ENCODE data around the gene PSMB11. TPM values are rescaled to one million over a fixed set of nuclear protein-coding genes. Genes with fewer than 3 reads are reported as not detected.
"Not testable (repeated sequence)": the region's sequence is repeated elsewhere in the genome, so short reads cannot be mapped to it uniquely, and the experiment has no call there.

The PSMB11 gene, protein sequence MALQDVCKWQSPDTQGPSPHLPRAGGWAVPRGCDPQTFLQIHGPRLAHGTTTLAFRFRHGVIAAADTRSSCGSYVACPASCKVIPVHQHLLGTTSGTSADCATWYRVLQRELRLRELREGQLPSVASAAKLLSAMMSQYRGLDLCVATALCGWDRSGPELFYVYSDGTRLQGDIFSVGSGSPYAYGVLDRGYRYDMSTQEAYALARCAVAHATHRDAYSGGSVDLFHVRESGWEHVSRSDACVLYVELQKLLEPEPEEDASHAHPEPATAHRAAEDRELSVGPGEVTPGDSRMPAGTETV
- polyA plus RNA-seq = not detected

DNA sequence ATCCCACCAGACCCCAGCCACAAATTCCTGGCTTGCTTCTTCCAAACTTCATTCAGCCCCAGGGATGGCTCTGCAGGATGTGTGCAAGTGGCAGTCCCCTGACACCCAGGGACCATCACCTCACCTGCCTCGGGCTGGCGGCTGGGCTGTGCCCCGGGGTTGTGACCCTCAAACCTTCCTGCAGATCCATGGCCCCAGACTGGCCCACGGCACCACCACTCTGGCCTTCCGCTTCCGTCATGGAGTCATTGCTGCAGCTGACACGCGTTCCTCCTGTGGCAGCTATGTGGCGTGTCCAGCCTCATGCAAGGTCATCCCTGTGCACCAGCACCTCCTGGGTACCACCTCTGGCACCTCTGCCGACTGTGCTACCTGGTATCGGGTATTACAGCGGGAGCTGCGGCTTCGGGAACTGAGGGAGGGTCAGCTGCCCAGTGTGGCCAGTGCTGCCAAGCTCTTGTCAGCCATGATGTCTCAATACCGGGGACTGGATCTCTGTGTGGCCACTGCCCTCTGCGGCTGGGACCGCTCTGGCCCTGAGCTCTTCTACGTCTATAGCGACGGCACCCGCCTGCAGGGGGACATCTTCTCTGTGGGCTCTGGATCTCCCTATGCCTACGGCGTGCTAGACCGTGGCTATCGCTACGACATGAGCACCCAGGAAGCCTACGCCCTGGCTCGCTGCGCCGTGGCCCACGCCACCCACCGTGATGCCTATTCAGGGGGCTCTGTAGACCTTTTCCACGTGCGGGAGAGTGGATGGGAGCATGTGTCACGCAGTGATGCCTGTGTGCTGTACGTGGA lies at the start of gene PSMB11:
Gene PSMB11 (plus strand): TSS at position 51 of the 804 bp plus-strand sequence. CDS start 14 bp downstream, at position 65.
- Mint-ChIP-seq H3K27ac (no peak within 1 kb of the TSS), H3K9me3 (no peaks in the 10 kb centered on the region), H3K36me3 (peaks cover under 1% of the 10 kb centered on the region), H3K4me3 (no peak within 1 kb of the TSS), H3K4me1 (no peaks in the 10 kb centered on the region), H3K27me3 (no peaks in the 10 kb centered on the region)

DNA sequence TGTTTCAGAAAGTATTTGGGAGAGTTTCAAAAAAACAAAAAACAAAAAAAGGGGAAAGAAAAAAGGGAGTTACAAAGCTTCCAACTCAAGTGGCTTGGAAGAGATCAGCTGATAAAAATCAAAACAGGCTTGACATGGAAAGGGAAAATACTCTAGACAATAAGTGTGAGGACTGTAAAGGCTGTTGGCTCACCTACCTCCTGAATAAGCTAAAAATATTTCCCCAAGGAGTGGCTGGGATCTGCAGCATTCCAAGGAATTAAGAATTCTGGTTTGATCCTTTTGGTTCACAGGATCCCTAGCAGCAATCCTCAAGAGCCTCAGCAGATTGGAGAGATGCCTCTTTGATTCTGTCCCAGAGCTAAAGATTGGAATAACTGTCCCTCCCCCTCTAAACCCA lies 48.5 kb upstream of the PSMB11 start:
- Mint-ChIP-seq H3K9me3 (no peaks in the 10 kb centered on the region), H3K4me3 (no peak overlapping the region), H3K27ac (no peak overlapping the region), H3K36me3 (peaks cover 3% of the 10 kb centered on the region), H3K27me3 (no peaks in the 10 kb centered on the region), H3K4me1 (peaks cover 0 to 3% (median 1%) of the 10 kb centered on the region in 3 donors)

DNA sequence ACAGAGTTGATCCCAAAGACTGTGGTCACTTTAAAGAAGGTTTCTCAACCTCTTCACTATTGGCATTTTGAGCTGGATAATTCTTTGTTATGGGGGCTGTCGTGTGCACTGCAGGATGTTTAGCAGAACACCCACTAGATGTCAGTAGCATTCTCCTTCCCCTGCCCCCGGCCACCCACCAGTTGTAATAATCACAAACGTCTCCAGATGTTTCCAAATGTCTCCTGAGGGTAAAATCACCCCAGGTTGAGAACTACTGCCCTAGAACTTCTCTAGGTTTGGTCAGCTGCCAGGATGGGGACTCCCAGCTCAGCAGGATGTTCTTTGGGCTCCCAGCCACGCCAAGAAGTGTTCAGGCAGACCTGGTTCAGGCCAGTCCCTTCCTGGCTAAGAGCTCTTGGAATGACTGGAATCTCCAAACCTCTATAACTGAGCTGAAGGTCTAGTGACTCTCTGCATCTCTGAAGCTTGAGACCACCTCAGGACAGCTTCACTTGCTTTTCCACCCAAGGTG lies 47.2 kb upstream of the PSMB11 start:
- no peak overlapping the region for H3K4me3 Mint-ChIP-seq

DNA sequence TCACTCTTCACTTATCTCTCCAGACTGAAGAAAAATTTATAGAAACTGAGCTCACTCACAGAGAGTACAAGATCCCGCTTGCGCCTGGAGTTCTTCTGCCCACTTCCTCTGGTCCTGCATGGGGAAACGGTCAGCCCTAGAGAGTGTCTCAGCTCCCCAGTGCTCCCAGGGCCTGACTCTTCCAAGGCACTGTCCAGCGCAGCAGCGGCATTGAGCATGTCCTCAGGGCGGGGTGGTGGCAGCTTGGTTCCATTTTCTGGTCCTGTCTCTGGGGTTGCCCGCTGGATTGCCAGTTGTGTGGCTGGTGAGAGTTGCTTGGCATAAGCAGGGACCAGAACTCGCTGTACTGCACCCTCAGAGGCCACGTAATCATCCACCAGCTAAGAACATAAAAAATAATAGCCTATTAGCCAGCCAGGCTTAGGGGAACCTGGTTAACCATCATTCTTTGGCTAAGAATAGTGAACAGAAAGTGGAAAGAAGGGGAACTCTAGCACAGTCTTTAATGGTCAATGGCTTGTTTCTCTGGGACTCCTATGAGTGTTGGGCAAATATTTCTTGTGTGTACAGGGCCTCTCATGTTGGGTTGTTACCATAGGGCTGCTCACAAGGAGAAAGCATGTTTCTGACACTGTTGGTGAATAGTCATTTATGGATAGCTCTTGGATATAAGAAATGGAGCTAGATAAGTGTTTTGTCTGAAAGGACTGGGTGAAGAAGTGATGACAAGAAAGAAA lies 46.0 kb upstream of the PSMB11 start:
- H3K27me3 Mint-ChIP-seq = no peaks in the 10 kb centered on the region
- H3K27ac Mint-ChIP-seq = no peak overlapping the region
- peaks cover 3% of the 10 kb centered on the region for H3K36me3 Mint-ChIP-seq
- H3K4me1 Mint-ChIP-seq = peaks cover 0 to 3% (median 1%) of the 10 kb centered on the region in 3 donors
- H3K9me3 Mint-ChIP-seq = no peaks in the 10 kb centered on the region
- no peak overlapping the region for H3K4me3 Mint-ChIP-seq

More for the DNA sequence above, 47.2 kb upstream of the PSMB11 start:
- Mint-ChIP-seq H3K36me3 (peaks cover 3% of the 10 kb centered on the region), H3K27me3 (no peaks in the 10 kb centered on the region), H3K9me3 (no peaks in the 10 kb centered on the region), H3K27ac (peak overlapping the region in 1 of 3 donors; percentile 80), H3K4me1 (peaks cover 0 to 3% (median 1%) of the 10 kb centered on the region in 3 donors)

DNA sequence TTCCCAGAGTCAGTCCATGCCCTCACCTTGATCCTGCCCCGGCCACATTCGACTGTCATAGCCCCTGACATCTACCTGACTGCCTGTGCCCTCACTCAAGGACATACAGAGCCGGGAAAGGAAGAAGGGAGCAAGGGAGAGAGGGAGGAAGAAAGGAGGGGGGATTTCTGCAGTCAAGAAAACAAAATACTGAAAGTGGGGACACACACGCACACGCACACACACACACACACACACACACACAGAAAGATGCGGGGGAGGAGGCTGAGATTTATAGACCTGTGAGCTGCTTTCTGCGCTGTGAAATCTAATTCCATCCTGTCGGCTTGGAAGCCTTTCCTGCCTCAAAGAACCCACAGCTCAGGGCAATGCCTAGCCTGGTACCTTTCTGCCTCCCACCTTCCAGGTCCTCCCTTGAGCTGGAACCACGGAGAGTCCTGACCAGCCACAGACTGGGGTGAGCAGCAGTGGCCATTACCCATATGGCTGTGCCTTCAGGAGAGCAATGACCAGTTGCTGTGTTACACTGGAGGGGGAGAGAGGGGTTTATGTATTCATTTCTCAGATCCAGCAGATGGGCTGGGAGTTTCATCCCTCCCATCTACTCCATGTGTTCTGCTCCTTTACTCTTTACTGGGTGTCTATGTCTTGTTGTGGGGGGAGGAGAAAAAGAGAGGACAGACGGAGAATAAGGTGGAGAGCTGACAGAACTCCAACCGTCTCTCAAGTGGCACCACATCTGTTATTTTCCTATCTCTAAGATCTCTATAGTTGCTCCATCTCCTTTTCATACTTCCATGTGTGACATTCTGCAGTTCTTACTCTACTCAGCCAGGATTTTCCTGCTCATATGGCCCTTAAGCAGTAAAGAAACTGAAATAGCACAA lies 45.0 kb upstream of the PSMB11 start:
- Mint-ChIP-seq H3K36me3 (peaks cover 3% of the 10 kb centered on the region), H3K27me3 (no peaks in the 10 kb centered on the region), H3K27ac (no peak overlapping the region), H3K9me3 (no peaks in the 10 kb centered on the region), H3K4me3 (no peak overlapping the region), H3K4me1 (peaks cover 0 to 3% (median 1%) of the 10 kb centered on the region in 3 donors)

DNA sequence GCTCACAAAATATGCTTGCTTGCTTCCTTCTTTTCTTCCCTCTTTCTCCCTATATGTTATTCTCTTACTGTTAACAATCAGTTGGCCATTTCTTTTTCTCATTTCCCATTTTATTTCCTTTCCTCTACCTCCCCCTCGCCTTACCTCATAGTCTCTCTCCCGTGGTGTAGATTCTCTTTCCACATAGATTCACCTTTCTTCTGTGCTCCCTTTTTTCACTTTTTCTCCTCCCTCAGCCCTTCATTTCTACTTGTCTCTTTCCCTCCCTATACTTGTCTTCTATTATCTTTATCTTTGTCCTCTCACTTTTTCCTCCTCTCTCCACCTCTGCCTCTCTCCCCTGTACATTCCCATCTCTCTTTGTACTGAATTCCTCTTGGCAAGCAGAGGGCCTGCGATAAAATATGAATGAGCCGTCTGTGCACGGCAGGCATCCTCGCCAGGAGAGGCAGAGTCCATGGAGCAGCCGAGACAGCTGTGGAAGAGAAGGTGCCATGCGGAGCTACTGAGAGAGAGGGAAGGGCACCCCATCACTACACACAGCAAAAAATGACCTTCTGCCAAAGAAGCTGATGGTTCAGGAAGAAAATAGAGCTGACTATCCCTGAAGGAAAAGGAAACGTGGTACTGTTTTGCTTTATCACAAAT lies 44.2 kb upstream of the PSMB11 start:
- Mint-ChIP-seq H3K4me1 (peaks cover 1 to 4% (median 3%) of the 10 kb centered on the region in 3 donors), H3K27ac (no peak overlapping the region), H3K4me3 (no peak overlapping the region), H3K36me3 (peaks cover 3% of the 10 kb centered on the region), H3K27me3 (no peaks in the 10 kb centered on the region), H3K9me3 (no peaks in the 10 kb centered on the region)

DNA sequence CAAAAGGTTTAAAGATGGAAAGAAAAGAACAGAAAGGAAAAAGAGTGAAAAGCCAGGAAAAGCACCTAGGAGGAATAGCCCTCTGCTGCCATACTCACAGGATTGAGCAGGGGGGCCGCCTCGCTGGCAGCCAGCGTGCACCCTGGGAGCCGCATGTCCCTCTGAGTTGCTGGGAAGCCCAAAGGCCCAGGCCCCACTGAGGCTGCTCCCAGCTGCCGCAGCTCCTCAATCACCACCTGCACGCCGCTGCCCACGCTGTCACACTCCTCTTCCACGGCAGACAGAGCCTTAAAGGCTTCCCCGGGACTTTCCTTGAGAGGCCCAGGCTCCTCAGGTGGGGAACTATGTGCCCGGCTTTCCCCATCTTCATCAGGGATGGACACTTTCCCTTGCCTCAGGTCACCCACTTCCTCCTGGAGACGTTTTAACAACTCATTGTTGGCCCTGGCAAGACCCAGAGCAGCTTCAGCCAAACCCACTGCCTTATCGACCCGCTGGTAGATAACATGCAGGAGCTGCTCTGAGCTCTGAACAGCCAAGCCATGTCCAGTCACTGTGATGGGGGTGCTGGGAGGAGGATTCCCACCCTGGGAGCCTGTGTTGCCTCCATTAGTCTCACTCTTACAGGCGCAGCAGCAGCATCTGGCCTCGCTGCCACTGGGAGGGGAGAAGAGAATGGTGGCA lies 43.5 kb upstream of the PSMB11 start:
- H3K4me1 Mint-ChIP-seq = peaks cover 1 to 4% (median 3%) of the 10 kb centered on the region in 3 donors

DNA sequence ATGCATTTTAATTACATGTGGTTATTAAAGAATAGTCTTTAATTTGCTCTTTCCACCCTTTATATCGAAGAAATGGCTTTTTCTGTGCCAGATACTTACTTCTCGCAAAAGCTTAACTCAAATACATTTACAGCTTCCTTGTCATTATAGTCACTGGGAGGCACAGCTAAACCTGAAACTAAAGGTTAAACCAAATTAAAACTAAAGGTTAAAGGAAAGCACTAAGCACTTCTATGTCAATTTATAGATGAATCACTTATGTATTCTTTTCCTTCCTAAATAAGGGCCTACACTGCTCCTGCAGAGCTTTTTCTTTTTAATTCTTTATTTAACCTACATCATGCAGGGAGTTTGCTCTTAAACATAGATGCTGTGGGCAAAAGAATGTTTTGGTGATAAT lies 41.2 kb upstream of the PSMB11 start:
- peaks cover under 1% of the 10 kb centered on the region for H3K36me3 Mint-ChIP-seq
- H3K4me3 Mint-ChIP-seq = no peak overlapping the region
- no peak overlapping the region for H3K27ac Mint-ChIP-seq
- peaks cover 1 to 4% (median 2%) of the 10 kb centered on the region in 3 donors for H3K4me1 Mint-ChIP-seq
- H3K27me3 Mint-ChIP-seq = no peaks in the 10 kb centered on the region
- H3K9me3 Mint-ChIP-seq = no peaks in the 10 kb centered on the region

More for the DNA sequence above, 43.5 kb upstream of the PSMB11 start:
- H3K4me3 Mint-ChIP-seq = no peak overlapping the region
- H3K9me3 Mint-ChIP-seq = no peaks in the 10 kb centered on the region
- no peak overlapping the region for H3K27ac Mint-ChIP-seq
- no peaks in the 10 kb centered on the region for H3K27me3 Mint-ChIP-seq
- H3K36me3 Mint-ChIP-seq = peaks cover 3% of the 10 kb centered on the region

DNA sequence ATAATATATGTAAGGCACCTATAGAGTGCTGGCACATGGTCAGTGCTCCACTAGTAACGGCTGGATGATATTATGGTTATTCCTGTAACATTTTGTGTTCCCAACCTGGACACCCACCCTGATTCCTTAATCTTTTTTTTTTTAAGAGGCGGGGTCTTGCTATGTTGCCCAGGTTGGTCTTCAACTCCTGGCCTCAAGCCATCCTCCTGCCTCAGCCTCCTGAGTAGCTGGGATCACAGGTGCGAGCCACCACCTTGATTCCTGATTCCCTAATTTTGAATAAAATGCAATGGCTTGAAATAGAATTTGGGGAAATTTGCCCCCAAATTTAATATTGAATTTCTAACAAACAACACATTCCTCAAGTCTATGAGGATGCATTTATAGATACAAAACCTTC lies 39.4 kb upstream of the PSMB11 start:
- no peak overlapping the region for H3K4me3 Mint-ChIP-seq
- no peak overlapping the region for H3K27ac Mint-ChIP-seq
- no peaks in the 10 kb centered on the region for H3K9me3 Mint-ChIP-seq
- H3K4me1 Mint-ChIP-seq = peaks cover 7 to 14% (median 10%) of the 10 kb centered on the region in 3 donors
- no peaks in the 10 kb centered on the region for H3K27me3 Mint-ChIP-seq
- no peaks in the 10 kb centered on the region for H3K36me3 Mint-ChIP-seq

DNA sequence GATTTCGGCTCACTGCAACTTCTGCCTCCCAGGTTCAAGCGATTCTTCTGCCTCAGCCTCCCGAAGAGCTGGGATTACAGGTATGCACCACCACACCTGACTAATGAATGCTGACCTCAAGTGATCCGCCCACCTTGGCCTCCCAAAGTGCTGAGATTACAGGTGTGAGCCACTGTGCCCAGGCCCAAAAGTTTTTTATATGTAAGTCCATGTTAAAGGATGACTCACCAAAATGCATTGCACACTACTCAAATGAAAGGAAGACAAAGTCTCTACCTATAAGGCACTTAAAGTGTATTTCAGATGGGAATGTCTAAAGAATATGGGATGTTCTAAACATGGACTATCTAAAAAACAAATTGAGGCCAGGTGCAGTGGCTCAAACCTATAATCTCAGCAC lies 37.7 kb upstream of the PSMB11 start:
- H3K27me3 Mint-ChIP-seq, H3K27ac Mint-ChIP-seq: not testable (repeated sequence)
- H3K4me3 Mint-ChIP-seq = peak overlapping the region in 1 of 4 donors; percentile 60

DNA sequence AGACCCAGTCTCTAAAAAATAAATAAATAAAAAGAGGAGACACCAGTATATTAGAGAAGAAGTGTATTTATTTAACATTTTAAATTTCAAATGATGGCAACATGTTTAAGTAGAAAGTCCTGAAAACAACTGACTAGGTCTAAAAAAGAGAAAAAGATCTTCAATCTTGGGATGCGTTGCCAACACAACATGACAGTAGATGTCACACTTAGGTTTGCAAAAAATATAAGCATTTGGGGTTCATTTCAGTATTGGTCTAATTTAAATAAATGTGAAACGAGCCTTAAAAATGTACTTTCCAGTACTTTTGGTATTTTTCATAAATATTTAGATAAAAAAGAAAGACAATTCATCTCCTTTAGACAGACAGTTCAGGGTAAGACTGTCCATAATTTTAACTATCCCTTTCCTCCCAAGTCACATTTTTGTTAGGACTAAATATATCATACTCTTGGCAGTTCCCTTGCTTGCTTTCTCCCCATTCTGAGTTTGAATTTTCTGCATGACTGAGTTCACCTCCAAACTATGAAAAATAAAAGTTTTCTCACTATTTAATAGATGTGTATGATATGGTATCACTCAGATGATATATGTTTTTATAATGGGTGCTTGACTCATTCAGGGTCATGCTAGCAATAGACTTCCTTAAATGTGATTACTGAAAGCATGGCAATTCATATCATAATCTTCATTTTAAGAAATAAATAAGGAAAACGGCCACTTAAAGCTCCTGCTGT lies 36.4 kb upstream of the PSMB11 start:
- H3K4me1 Mint-ChIP-seq = peaks cover 15 to 26% (median 24%) of the 10 kb centered on the region in 3 donors
- H3K36me3 Mint-ChIP-seq = no peaks in the 10 kb centered on the region
- no peaks in the 10 kb centered on the region for H3K9me3 Mint-ChIP-seq
- H3K4me3 Mint-ChIP-seq = peak overlapping the region; percentile 96 to 99 (median 97)
- H3K27ac Mint-ChIP-seq = peak overlapping the region in 1 of 3 donors; percentile 75
- no peaks in the 10 kb centered on the region for H3K27me3 Mint-ChIP-seq

More for the DNA sequence above, 37.7 kb upstream of the PSMB11 start:
- H3K36me3 Mint-ChIP-seq, H3K9me3 Mint-ChIP-seq: not testable (repeated sequence)
- H3K4me1 Mint-ChIP-seq = peaks cover 10 to 20% (median 20%) of the 10 kb centered on the region in 3 donors

DNA sequence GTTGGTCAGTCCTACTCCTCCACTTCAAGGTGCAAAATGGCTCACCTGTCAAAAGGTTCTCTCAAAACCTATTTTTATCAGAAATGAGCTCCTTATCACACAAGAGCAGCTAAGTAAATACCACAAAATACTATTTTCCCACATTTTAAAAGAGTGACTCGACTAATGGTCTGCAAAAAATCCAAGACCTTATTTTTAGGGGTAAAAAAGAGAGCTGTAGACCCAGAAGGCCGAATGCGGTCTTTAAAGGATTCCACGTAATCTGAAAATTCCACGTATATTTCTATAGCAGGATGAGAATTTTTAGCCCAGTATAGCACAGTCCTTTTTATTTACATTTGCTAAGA lies 35.9 kb upstream of the PSMB11 start:
- H3K27me3 Mint-ChIP-seq = no peaks in the 10 kb centered on the region
- H3K36me3 Mint-ChIP-seq = no peaks in the 10 kb centered on the region
- no peaks in the 10 kb centered on the region for H3K9me3 Mint-ChIP-seq
- peaks cover 15 to 26% (median 25%) of the 10 kb centered on the region in 3 donors for H3K4me1 Mint-ChIP-seq
- H3K4me3 Mint-ChIP-seq = peak overlapping the region; percentile 96 to 99 (median 97)
- peak overlapping the region; percentile 75 to 98 (median 98) for H3K27ac Mint-ChIP-seq
